Esophagus (tissue), 2 donors: ENCODE measurements around the gene MSANTD1. TPM values are rescaled to one million over a fixed set of nuclear protein-coding genes. Genes with fewer than 3 reads are reported as not detected.

Experiments used
- H3K27ac ChIP-seq, 2 donors: one replicate each; pipeline ENCODE4 v1.5.1; 2013; ENCODE audit warnings: low read depth in 2 of 2, mild to moderate bottlenecking in 2 of 2, inconsistent platforms in 1 of 2, low read length in 1 of 2, moderate library complexity in 1 of 2
- H3K27me3 ChIP-seq, 2 donors: one replicate each; pipeline ENCODE4 v1.6.1; 2013; ENCODE audit warnings: low read length in 2 of 2, control low read depth in 1 of 2, mild to moderate bottlenecking in 1 of 2; ENCODE audit not compliant: insufficient read depth in 2 of 2, control insufficient read depth in 1 of 2
- H3K36me3 ChIP-seq, 2 donors: one replicate each; pipeline ENCODE4 v1.6.1; 2013; ENCODE audit warnings: low read length in 1 of 2; ENCODE audit not compliant: control insufficient read depth in 2 of 2, insufficient read depth in 2 of 2
- H3K4me1 ChIP-seq, 2 donors: one replicate each; pipeline ENCODE4 v1.6.1; 2013; ENCODE audit warnings: low read length in 1 of 2; ENCODE audit not compliant: control insufficient read depth in 2 of 2, insufficient read depth in 2 of 2
- H3K4me3 ChIP-seq, 2 donors: one replicate each; pipeline ENCODE4 v1.5.1; 2013; ENCODE audit warnings: low read length in 2 of 2, mild to moderate bottlenecking in 2 of 2, low read depth in 1 of 2, moderate library complexity in 1 of 2
- H3K9me3 ChIP-seq, 2 donors: one replicate each; pipeline ENCODE4 v1.6.1; 2013; ENCODE audit warnings: mild to moderate bottlenecking in 2 of 2, low read depth in 1 of 2, low read length in 1 of 2, moderate library complexity in 1 of 2; ENCODE audit not compliant: control insufficient read depth in 2 of 2, insufficient read depth in 1 of 2
- WGBS, 2 donors: extraction: QIAGEN DNeasy Blood & Tissue Kit; methylation state at CpG; one replicate each; pipeline ENCODE4 v1.1.7; 2013; 5-methylcytosine and 5-hydroxymethylcytosine counted together
- polyA plus RNA-seq, 2 donors: library from polyadenylated mRNA; stranded (reverse); fragments of 200-250 nt; gene quantifications; one replicate each; pipeline ENCODE4 v1.2.3, GENCODE V29; 2013
- donor health status: healthy with polysubstance abuse.
- donor health status: Bipolar disorder and iron deficiency.

Gene MSANTD1
- polyA plus RNA-seq, 2 donors: 0.16 to 0.61 TPM

DNA sequence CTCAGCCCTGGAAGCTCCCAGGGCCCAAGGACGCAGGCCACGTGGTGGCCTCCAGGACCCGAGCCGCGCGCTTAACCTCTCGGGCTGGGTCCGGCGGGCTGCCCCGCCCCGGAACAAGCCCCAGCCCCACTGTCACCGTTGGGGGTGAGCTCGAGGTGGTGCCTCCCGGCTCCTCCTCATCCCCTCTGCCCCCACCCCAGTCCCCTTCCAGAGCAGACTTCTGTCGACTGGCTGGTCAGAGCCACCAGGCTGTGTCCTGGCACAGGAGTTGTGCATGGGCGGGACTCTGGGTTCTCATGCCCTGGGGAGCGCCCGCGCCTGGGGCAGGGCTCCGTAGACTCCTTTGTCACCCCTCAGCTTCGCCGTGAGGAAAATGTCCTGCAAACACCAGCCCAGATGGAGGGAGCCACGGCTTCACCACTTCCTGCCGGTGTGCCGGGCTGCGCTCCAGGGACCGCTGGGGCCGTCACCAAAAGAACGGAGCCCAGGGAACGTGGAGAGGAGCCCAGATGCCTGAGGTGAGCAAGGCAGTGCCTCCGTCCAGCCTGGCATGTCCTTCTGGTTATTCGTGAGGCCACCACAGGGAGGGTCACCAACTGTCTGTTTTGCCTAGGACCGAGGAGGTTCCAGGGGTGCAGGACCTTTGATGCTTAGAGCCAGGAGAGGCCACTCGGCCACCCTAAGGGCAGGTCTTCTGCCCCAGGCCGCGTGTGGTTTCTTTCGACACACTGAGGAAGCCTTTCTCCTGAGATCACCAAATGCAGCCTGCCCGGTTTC lies 36.8 kb downstream of the MSANTD1 start:
- no peaks in the 10 kb centered on the region for H3K36me3 ChIP-seq
- H3K9me3 ChIP-seq: no peaks in the 10 kb centered on the region
- no peak overlapping the region for H3K27ac ChIP-seq
- peaks cover 6 to 9% of the 10 kb centered on the region in 2 donors for H3K4me1 ChIP-seq
- 59 to 65% methylated on average over 38 of the region's 38 CpGs for WGBS, 2 donors
- H3K4me3 ChIP-seq: no peak overlapping the region
- peaks cover 0 to 3% of the 10 kb centered on the region in 2 donors for H3K27me3 ChIP-seq

DNA sequence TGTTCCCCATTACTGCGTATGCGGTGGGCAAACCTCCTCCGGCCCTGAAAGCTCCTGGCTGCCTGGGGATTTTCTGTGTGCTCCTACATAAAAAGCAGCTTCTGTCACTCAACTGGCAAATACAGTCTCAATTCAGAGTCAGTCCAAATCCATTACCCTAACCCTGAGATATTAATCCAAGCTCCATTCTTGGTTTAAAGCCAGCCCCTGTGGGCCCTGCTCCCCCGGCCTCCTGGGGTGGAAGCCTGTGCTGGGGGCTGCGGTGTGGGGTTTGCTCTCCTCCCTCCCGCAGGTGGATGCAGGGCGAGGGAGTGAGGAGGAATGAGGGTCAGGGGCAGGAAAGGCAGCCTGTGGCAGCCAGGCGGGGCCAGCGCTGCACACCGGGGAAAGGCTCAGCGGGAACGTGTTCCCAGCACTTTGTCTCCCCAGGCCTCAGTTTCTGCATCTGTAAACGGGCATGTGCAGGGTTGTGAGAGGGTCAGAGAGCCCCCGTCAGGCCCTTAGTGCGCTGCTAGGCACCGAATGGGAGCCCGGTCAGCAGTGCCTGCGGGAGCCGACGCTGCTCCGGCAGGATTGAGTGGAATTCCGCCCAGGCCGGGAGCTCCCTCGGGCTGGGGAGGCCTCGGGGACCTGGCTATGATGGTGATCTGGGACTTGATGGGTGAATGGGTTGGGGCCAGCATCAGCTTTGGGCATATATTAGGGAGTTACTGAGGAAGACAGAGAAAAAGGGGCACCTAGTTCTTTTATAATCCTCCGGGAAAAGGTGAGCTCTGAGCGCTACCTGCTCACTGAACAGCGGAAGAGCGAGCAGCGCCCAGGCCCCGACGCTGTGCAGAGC lies 37.6 kb downstream of the MSANTD1 start:
- no peaks in the 10 kb centered on the region for H3K9me3 ChIP-seq
- WGBS, 2 donors: 46 to 56% methylated on average over 32 of the region's 32 CpGs
- no peak overlapping the region for H3K27ac ChIP-seq
- H3K36me3 ChIP-seq: no peaks in the 10 kb centered on the region
- peaks cover 0 to 3% of the 10 kb centered on the region in 2 donors for H3K27me3 ChIP-seq
- no peak overlapping the region for H3K4me3 ChIP-seq
- H3K4me1 ChIP-seq: peaks cover 6 to 14% of the 10 kb centered on the region in 2 donors

DNA sequence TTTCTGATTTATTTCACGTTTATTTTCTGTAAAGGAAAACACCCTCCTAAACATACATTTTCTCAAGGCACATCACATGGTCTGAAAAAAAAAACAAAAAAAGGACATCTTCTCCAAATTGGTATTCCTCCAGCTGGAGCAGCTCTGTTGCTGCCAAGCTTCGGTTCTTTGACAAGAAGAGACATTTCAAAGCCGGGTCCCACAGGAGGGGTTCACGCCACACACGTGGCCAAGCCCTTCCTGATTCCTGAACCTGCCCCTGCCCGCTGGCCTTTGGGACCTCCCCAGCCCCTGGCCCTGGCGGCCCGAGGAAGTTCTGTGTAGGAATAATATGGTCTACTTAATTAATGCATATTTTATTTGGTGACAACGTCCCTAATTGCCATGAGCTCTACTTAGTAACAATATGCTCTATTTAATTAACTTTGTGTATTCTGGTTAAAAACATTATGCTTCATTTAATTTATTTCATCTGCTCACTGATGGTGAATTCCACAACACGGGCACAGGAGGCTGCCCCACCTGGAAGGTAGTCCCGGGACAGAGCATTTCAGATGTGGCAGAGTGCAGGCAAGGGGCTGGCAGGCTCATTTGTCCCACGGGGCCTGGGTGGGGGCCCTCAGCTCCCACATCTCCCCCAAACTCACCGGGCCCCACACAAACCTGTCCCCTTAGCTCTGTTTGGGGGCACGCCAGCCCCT lies 38.5 kb downstream of the MSANTD1 start:
- Histone ChIP-seq H3K9me3 (no peaks in the 10 kb centered on the region), H3K27me3 (peaks cover 0 to 3% of the 10 kb centered on the region in 2 donors), H3K4me1 (peaks cover 6 to 15% of the 10 kb centered on the region in 2 donors), H3K27ac (no peak overlapping the region), H3K36me3 (no peaks in the 10 kb centered on the region), H3K4me3 (no peak overlapping the region)
- 30 to 35% methylated on average over 14 of the region's 14 CpGs for WGBS, 2 donors

- Histone ChIP-seq H3K36me3 (no peaks in the 10 kb centered on the region), H3K9me3 (no peaks in the 10 kb centered on the region), H3K4me3 (no peak overlapping the region), H3K4me1 (peaks cover 6 to 15% of the 10 kb centered on the region in 2 donors), H3K27ac (no peak overlapping the region), H3K27me3 (peaks cover 0 to 3% of the 10 kb centered on the region in 2 donors)
- 74 to 79% methylated on average over 24 of the region's 24 CpGs for WGBS, 2 donors
Measured at GRCh38 chr4:3287972-3288570, 39.1 kb downstream of the MSANTD1 start.

DNA sequence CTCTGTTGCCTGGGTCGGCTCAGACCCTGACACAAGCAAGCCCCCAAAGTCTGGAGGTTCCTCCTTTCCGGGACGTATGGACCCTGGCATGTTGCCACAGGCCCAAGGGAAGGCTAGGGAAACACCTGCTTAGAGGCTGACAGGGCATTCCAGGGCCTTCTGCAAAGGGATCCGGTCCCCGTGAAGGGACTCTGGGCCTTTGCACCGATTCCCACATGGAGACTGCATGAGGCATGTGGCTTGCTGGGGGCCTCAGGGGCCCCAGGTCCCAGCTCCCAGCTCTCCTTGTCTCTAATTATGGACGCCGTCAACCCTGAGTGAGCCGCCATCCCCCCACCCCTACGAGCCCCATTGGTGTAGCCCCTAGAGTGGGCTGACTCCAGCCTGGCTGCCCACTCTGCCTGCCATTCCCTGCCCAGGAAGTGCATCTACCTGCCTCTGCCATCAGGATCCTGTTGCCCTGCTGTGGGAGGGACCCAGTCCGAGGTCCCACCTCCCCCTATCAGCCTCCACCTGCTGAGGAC lies 39.7 kb downstream of the MSANTD1 start:
- Histone ChIP-seq H3K27ac (no peak overlapping the region), H3K36me3 (no peaks in the 10 kb centered on the region), H3K4me1 (peaks cover 6 to 15% of the 10 kb centered on the region in 2 donors), H3K27me3 (peaks cover 0 to 3% of the 10 kb centered on the region in 2 donors), H3K9me3 (no peaks in the 10 kb centered on the region), H3K4me3 (no peak overlapping the region)
- 77 to 78% methylated on average over 11 of the region's 11 CpGs for WGBS, 2 donors

GRCh38 chr4:3290476-3290875 lies 41.5 kb downstream of the MSANTD1 start:
- Histone ChIP-seq H3K4me1 (peaks cover 6 to 20% of the 10 kb centered on the region in 2 donors), H3K36me3 (no peaks in the 10 kb centered on the region), H3K9me3 (no peaks in the 10 kb centered on the region), H3K27ac (no peak overlapping the region), H3K4me3 (no peak overlapping the region), H3K27me3 (peaks cover 0 to 3% of the 10 kb centered on the region in 2 donors)
- 69 to 77% methylated on average over 11 of the region's 11 CpGs for WGBS, 2 donors

GRCh38 chr4:3290889-3291321 lies 41.9 kb downstream of the MSANTD1 start:
- H3K36me3 ChIP-seq: no peaks in the 10 kb centered on the region
- no peaks in the 10 kb centered on the region for H3K9me3 ChIP-seq
- no peak overlapping the region for H3K27ac ChIP-seq
- WGBS, 2 donors: 76 to 90% methylated on average over 9 of the region's 9 CpGs
- H3K27me3 ChIP-seq: peaks cover 0 to 3% of the 10 kb centered on the region in 2 donors
- H3K4me1 ChIP-seq: peaks cover 5 to 18% of the 10 kb centered on the region in 2 donors
- no peak overlapping the region for H3K4me3 ChIP-seq

DNA sequence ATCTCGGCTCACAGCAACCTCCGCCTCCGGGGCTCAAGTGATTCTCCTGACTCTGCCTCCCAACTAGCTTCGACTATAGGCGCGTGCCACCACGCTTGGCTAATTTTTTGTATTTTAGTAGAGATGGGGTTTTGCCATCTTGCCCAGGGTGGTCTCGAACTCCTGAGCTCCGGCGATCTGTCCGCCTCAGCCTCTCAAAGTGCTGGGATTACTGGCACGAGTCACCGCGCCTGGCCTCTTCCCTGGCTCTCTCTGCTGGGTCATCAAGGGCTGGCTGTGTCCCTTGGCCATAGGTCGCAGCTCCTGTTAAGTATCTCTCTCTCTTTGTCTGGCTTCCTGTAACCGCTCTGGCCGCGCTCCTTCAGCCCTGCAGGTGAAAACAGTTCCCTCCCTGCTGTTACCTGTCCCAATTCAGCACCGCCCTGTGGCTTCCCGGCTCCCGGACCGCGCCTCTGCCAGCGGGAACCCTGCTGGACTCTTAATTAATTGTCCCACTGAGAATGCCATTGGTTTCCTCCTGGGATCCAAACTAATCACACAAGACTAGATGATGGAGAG lies 42.5 kb downstream of the MSANTD1 start:
- H3K27ac ChIP-seq: peak overlapping the region; percentile 96 to 97
- peaks cover under 1 to 15% of the 10 kb centered on the region in 2 donors for H3K4me1 ChIP-seq
- H3K36me3 ChIP-seq: no peaks in the 10 kb centered on the region
- no peaks in the 10 kb centered on the region for H3K9me3 ChIP-seq
- 31 to 35% methylated on average over 23 to 24 of the region's 24 CpGs for WGBS, 2 donors
- H3K4me3 ChIP-seq: peak overlapping the region; percentile 48 to 63
- peaks cover 0 to 2% of the 10 kb centered on the region in 2 donors for H3K27me3 ChIP-seq
